K562 (cell line): Measurements from ENCODE around the gene UBE2V1. TPM values are rescaled to one million over a fixed set of nuclear protein-coding genes. Genes with fewer than 3 reads are reported as not detected.

Source experiments
- GATA2 ChIP-seq: sonication (generic); formaldehyde crosslinking; IDR thresholded peaks from 2 replicates; pipeline ENCODE4 v1.4.0; 2020; ENCODE audit warnings: mild to moderate bottlenecking, missing genetic modification reagents
- MGA ChIP-seq: fragments of 450-650 bp; IDR thresholded peaks from 2 replicates; pipeline ENCODE4 v1.6.1; 2016; ENCODE audit warnings: mild to moderate bottlenecking, moderate library complexity
- PRPF4 ChIP-seq: fragments of 200-400 bp; formaldehyde crosslinking; IDR thresholded peaks from one replicate; pipeline ENCODE4 v1.6.1; 2017; ENCODE audit warnings: low read length, low read depth, mild to moderate bottlenecking; ENCODE audit not compliant: insufficient read depth, poor library complexity, severe bottlenecking
- ZBTB33 ChIP-seq: sonication (generic); formaldehyde crosslinking; IDR thresholded peaks from 2 replicates; pipeline ENCODE4 v1.8.1; 2023; ENCODE audit warnings: mild to moderate bottlenecking, missing genetic modification reagents
- ZKSCAN3 ChIP-seq: fragments of 250-450 bp; sonication (Bioruptor Pico); IDR thresholded peaks from 2 replicates; pipeline ENCODE4 v1.4.0; 2020
- polyA plus RNA-seq, 8 experiments: library from polyadenylated mRNA; depleted of rRNA in 4 of 8; stranded (reverse) in 5 of 8; unstranded in 3 of 8; fragments of >200 nt; fragmentation: Nextera tagmentation in 2 of 8; fragmentation: Illumina TruSeq in 1 of 8; extraction: Ambion mirVana in 2 of 8; extraction: Trizol in 1 of 8; gene quantifications; 2 replicates each; pipeline versions ENCODE4 v1.2.1 to v1.2.3, GENCODE V29; 2011 to 2014; ENCODE audit warnings: inconsistent platforms in 1 of 8, missing spikeins in 1 of 8
- total RNA-seq, 7 experiments: library from RNA; depleted of rRNA in 6 of 7; stranded (reverse); fragments of >200 nt in 6 of 7; fragmentation: Illumina TruSeq in 2 of 7; extraction: Trizol in 2 of 7; gene quantifications; 2 replicates each; pipeline versions ENCODE4 v1.2.1 to v1.2.3, GENCODE V29; 2011 to 2021; ENCODE audit warnings: low replicate concordance in 1 of 7
- TF ChIP-seq, protein P1 (sequence below): fragments of 450-650 bp; conservative IDR thresholded peaks from 2 replicates; pipeline ENCODE4 v1.6.1; 2016; ENCODE audit warnings: missing genetic modification characterization, low read depth, mild to moderate bottlenecking, missing compliant biosample characterization, moderate library complexity

The UBE2V1 gene
- total and polyA plus RNA-seq, 9 of the 15 experiments (the other 6 are each of a cell fraction or from before 2014, with no cell fraction given): 93.0 to 357 (median 119) TPM

DNA sequence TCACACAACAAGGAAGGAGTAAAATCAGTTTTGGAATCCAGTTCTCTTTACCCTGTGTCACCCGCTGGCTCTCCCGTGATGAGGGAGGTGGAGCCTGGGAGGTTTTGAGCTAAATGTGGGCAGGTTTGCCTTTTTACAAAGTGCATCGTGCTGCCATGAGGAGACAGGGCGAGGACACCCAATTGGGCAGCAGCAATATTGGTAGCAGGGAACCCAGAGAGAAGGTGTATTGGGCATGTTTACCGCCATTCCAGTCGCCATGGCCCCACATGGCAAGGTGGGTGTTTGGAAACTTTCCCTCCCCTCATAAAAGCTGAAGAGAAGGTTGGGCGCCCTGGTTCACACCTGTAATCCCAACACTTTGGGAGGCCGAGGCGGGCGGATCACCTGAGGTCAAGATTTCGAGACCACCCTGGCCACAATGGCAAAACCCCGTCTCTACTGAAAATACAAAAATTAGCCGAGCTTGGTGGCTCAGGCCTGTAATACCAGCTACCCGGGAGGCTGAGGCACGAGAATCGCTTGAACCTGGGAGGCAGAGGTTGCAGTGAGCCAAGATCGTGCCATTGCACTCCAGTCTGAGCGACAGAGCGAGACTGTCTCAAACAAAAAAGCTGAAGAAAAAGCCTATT is 3.5 kb upstream of the UBE2V1 start (continued):
- TF ChIP-seq ZBTB33 (CRISPR knock-in tag) (peak; percentile 61), PRPF4 (no peak), MGA (peak; percentile 60; the same call in 1 of the 2 replicates), ZKSCAN3 (no peak), GATA2 (CRISPR knock-in tag) (0 out of 2 replicates have a peak, but pooled peaks have one; percentile 43)
- TF ChIP-seq, protein P1, sequence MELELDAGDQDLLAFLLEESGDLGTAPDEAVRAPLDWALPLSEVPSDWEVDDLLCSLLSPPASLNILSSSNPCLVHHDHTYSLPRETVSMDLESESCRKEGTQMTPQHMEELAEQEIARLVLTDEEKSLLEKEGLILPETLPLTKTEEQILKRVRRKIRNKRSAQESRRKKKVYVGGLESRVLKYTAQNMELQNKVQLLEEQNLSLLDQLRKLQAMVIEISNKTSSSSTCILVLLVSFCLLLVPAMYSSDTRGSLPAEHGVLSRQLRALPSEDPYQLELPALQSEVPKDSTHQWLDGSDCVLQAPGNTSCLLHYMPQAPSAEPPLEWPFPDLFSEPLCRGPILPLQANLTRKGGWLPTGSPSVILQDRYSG: peak; percentile 55; the same call in 1 of the 2 replicates
- TF ChIP-seq, all 486 proteins: peak for 10
